WERI-Rb-1 (cell line): Measurements from ENCODE around the gene MZF1.

Source experiments
- DNase-seq: peaks from one replicate; pipeline ENCODE4 v3.0.0-alpha.2; 2020
- H3K27ac ChIP-seq: fragments of 250-450 bp; sonication (Bioruptor Pico); 2 replicates; pipeline ENCODE4 v1.5.1; 2020; ENCODE audit warnings: mild to moderate bottlenecking, moderate library complexity
- H3K27me3 ChIP-seq: fragments of 250-450 bp; sonication (Bioruptor Pico); 2 replicates; pipeline ENCODE4 v1.5.1; 2021; ENCODE audit warnings: mild to moderate bottlenecking, low read depth, moderate library complexity; ENCODE audit not compliant: insufficient read depth, severe bottlenecking
- H3K36me3 ChIP-seq: fragments of 250-450 bp; sonication (Bioruptor Pico); 2 replicates; pipeline ENCODE4 v1.5.1; 2020; ENCODE audit warnings: mild to moderate bottlenecking, moderate library complexity
- H3K4me3 ChIP-seq: 2 replicates; pipeline ENCODE4 v1.5.1; 2011; ENCODE audit warnings: low read depth, mild to moderate bottlenecking, control low read depth, low read length
- H3K9me3 ChIP-seq: fragments of 250-450 bp; sonication (Bioruptor Pico); 2 replicates; pipeline ENCODE4 v1.5.1; 2021; ENCODE audit warnings: mild to moderate bottlenecking, moderate library complexity; ENCODE audit not compliant: severe bottlenecking
- CTCF ChIP-seq: IDR thresholded peaks from 2 replicates; pipeline ENCODE4 v1.5.1; 2011; ENCODE audit warnings: low read depth, mild to moderate bottlenecking, control low read depth, inconsistent platforms, low read length

The MZF1 gene

DNA sequence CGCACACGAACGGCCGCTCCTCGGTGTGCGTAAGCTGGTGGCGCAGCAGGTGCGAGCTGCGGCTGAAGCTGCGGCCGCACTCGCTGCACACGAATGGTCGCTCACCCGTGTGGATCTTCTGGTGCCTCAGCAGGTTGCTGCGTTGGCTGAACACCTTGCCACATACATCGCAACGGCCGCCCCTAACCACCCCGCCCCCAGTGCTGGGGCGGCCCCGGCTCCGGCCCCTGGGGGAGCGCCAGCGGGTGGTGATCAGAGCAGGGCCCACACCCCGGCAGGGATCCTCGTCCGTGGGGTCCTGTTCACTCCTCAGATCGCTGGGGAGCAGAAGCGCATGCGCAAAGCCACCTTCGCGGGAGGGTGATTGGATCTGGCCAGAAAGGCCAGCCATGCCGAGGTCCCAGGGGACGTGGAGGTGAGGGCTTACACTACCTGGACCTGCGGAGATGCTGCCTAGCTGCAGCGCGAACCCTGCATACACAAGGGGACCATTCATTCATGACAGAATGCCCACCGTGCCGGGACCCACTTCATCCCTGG is 10.0 kb downstream of the MZF1 start:
- Histone ChIP-seq H3K36me3 (peaks cover 7% of the 10 kb centered on the region), H3K27me3 (no peaks in the 10 kb centered on the region), H3K9me3 (no peaks in the 10 kb centered on the region), H3K27ac (peak overlapping the region; percentile 35; the same call in 1 of the 2 replicates), H3K4me3 (peak overlapping the region; percentile 43)
- DNase-seq: peak; percentile 78
- no peak for TF ChIP-seq CTCF

DNA sequence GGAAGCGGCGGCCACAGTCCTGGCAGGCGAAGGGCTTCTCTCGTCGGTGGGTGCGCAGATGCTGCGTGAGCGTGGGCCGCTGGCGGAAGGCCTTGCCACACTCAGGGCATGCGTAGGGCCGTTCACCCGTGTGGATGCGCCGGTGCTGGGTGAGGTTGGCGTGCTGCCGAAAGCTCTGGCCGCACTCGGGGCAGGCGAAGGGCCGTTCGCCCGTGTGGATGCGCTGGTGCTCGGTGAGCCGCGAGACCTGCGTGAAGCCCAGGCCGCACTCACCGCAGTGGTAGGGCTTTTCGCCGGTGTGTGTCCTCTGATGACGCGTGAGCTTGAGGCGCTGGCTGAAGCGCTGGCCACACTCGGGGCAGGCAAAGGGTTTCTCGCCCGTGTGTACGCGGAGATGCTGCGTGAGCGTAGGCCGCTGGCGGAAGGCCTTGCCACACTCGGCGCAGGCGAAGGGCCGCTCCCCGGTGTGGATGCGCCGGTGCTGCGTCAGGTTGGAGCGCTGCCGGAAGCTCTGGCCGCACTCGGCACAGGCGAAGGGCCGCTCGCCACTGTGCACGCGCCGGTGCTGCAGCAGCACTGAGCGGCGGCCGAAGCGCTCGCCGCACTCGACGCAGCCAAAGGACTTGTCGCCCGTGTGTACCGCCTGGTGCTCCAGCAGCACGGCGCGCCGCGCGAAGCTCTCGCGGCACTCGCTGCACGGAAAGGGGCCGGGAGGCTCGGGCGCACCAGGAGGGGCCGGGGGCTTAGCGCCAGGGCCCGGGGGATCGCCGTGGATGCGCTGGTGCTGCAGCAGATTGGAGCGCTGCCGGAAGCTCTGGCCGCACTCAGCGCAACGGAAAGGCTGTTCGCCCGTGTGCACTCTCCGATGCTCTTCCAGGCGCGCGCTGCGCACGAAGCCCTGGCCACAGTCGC is 10.8 kb downstream of the MZF1 start:
- peak; percentile 33 for DNase-seq
- peak overlapping the region; percentile 43 for H3K4me3 ChIP-seq
- peak overlapping the region; percentile 35 for H3K27ac ChIP-seq
- peaks cover 9% of the 10 kb centered on the region for H3K36me3 ChIP-seq
- H3K9me3 ChIP-seq: no peaks in the 10 kb centered on the region
- H3K27me3 ChIP-seq: no peaks in the 10 kb centered on the region
- no peak for TF ChIP-seq CTCF

- peaks cover 10% of the 10 kb centered on the region for H3K36me3 ChIP-seq
- H3K9me3 ChIP-seq: no peaks in the 10 kb centered on the region
- no peaks in the 10 kb centered on the region for H3K27me3 ChIP-seq
- no peak for TF ChIP-seq CTCF
- DNase-seq: no peak
- no peak overlapping the region for H3K4me3 ChIP-seq
- H3K27ac ChIP-seq: no peak overlapping the region
These were observed 11.6 kb downstream of the MZF1 start for GRCh38 chr19:58561373-58562121.

DNA sequence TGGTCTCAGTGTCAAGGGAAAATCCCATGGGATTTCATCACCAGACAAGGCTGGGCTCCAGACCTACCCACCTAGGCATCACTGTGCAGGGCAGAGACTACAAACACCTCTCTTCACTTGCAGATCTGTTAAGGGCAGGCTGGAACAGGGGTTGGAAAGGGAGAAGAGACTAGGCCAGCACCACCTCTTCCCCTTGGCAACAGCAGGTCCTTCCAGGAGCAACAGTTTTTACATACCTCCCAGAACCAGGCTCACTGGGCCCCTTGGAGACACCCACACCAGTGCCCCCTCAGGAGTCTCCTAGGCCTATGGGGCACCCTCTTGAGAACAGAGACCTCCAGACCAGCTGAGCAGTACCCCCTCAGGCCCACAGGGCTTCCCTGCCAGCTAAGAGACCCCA is 12.2 kb downstream of the MZF1 start:
- no peaks in the 10 kb centered on the region for H3K27me3 ChIP-seq
- no peak for DNase-seq
- peaks cover 16% of the 10 kb centered on the region for H3K36me3 ChIP-seq
- no peaks in the 10 kb centered on the region for H3K9me3 ChIP-seq
- no peak overlapping the region for H3K27ac ChIP-seq
- H3K4me3 ChIP-seq: no peak overlapping the region
- TF ChIP-seq CTCF: no peak

- DNase-seq: no peak
- TF ChIP-seq CTCF: no peak
- Histone ChIP-seq H3K27ac (peak overlapping the region; percentile 100), H3K9me3 (no peaks in the 10 kb centered on the region), H3K4me3 (peak overlapping the region; percentile 72), H3K27me3 (no peaks in the 10 kb centered on the region), H3K36me3 (peaks cover 21% of the 10 kb centered on the region)
These were observed 12.9 kb downstream of the MZF1 start for GRCh38 chr19:58560007-58560887.
